ENCODE data around the gene GPR37L1. TPM values are rescaled to one million over a fixed set of nuclear protein-coding genes. Genes with fewer than 3 reads are reported as not detected.

The GPR37L1 gene
- total RNA-seq, 2 donors from 2014 or later: 0.09 to 0.28 TPM

GRCh38 chr1:202076050-202076511, 46.6 kb upstream of the GPR37L1 start:
- 86% methylated on average over 6 of the region's 6 CpGs for WGBS
- no peak for DNase-seq (ENCODE audit: low spot score)
- no peak for TF ChIP-seq POLR2A (IDR thresholded peaks at IDR 0.05)
- TF ChIP-seq, protein P1, sequence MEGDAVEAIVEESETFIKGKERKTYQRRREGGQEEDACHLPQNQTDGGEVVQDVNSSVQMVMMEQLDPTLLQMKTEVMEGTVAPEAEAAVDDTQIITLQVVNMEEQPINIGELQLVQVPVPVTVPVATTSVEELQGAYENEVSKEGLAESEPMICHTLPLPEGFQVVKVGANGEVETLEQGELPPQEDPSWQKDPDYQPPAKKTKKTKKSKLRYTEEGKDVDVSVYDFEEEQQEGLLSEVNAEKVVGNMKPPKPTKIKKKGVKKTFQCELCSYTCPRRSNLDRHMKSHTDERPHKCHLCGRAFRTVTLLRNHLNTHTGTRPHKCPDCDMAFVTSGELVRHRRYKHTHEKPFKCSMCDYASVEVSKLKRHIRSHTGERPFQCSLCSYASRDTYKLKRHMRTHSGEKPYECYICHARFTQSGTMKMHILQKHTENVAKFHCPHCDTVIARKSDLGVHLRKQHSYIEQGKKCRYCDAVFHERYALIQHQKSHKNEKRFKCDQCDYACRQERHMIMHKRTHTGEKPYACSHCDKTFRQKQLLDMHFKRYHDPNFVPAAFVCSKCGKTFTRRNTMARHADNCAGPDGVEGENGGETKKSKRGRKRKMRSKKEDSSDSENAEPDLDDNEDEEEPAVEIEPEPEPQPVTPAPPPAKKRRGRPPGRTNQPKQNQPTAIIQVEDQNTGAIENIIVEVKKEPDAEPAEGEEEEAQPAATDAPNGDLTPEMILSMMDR (IDR thresholded peaks at IDR 0.05): no peak
- no peak for TF ChIP-seq POLR2AphosphoS5 (IDR thresholded peaks at IDR 0.05)
- no peak overlapping the region for H3K4me3 ChIP-seq
- intact Hi-C loops (cut with DNase I): no loop called here
- H3K36me3 ChIP-seq: no peaks in the 10 kb centered on the region
- no peak overlapping the region for H3K27ac ChIP-seq
- no peaks in the 10 kb centered on the region for H3K9me3 ChIP-seq
- H3K4me1 ChIP-seq (replicated peaks): no peaks in the 10 kb centered on the region
- H3K27me3 ChIP-seq (replicated peaks; ENCODE audit: insufficient read depth): no peaks in the 10 kb centered on the region

GRCh38 chr1:202078241-202078640, 44.5 kb upstream of the GPR37L1 start:
- no peaks in the 10 kb centered on the region for H3K36me3 ChIP-seq
- intact Hi-C loops (cut with DNase I): no loop called here
- TF ChIP-seq, protein P1 (IDR thresholded peaks at IDR 0.05): no peak
- no peak for TF ChIP-seq POLR2AphosphoS5 (IDR thresholded peaks at IDR 0.05)
- TF ChIP-seq POLR2A (IDR thresholded peaks at IDR 0.05): no peak
- H3K27me3 ChIP-seq (replicated peaks; ENCODE audit: insufficient read depth): no peaks in the 10 kb centered on the region
- no peak overlapping the region for H3K4me3 ChIP-seq
- DNase-seq (ENCODE audit: low spot score): no peak
- no peak overlapping the region for H3K27ac ChIP-seq
- H3K9me3 ChIP-seq: no peaks in the 10 kb centered on the region
- 63% methylated on average over 3 of the region's 3 CpGs for WGBS
- H3K4me1 ChIP-seq (replicated peaks): no peaks in the 10 kb centered on the region

- Histone ChIP-seq H3K4me3 (no peak overlapping the region), H3K27me3 (replicated peaks; ENCODE audit: insufficient read depth) (no peaks in the 10 kb centered on the region), H3K9me3 (no peaks in the 10 kb centered on the region), H3K27ac (no peak overlapping the region), H3K36me3 (no peaks in the 10 kb centered on the region), H3K4me1 (replicated peaks) (no peaks in the 10 kb centered on the region)
- WGBS: 71% methylated on average over 6 of the region's 6 CpGs
- intact Hi-C loops (cut with DNase I): no loop called here
- DNase-seq (ENCODE audit: low spot score): no peak
- TF ChIP-seq POLR2A (IDR thresholded peaks at IDR 0.05): no peak
- TF ChIP-seq POLR2AphosphoS5 (IDR thresholded peaks at IDR 0.05): no peak
- TF ChIP-seq, protein P1 (IDR thresholded peaks at IDR 0.05): no peak
Measured at GRCh38 chr1:202081992-202082391, 40.7 kb upstream of the GPR37L1 start.

DNA sequence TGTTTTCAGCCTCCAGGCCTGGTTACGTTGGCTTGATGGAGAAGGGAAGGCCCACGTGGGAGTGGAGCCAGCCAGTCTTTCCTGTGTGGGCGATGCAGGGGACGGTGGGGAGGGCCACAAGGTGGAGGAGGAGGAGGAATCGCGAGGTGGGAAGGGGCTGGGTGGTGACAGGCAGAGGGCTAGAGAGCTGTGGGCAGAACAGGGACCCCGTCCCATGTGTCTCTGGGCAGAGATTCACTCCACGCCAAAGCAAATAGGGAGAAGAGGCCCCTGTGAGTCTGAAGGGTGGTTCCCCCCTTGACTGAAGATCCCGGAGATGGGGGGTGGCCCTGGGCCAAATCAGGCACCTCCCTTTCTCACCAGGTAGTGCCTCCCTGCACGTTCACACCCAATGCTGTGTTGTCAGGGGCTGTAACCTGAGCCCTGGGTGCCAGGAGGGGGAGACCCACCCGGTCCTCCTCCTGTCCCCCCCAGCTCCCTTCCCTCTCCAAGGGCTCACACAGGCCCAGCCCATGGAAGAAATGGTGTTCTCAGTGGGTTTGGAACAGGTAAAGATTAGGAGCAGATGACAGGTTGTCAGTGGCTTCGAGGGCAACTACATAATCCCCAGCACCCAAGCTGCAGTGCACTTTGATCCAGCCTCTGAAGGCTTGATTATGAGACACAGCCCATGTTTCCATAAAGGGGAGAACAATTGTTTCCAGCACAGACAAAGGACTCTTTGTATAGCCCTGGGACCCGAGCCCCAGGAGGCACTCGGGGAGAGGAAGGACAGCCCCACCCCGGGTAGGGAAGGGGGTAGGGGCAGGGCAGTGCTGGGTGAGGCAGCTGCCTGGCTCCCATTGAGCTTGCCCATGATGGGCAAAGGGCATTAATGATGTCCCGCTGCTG, 37.7 kb upstream of the GPR37L1 start:
- H3K4me3 ChIP-seq: no peak overlapping the region
- 31% methylated on average over 16 of the region's 16 CpGs for WGBS
- DNase-seq (ENCODE audit: low spot score): peak; percentile 76

DNA sequence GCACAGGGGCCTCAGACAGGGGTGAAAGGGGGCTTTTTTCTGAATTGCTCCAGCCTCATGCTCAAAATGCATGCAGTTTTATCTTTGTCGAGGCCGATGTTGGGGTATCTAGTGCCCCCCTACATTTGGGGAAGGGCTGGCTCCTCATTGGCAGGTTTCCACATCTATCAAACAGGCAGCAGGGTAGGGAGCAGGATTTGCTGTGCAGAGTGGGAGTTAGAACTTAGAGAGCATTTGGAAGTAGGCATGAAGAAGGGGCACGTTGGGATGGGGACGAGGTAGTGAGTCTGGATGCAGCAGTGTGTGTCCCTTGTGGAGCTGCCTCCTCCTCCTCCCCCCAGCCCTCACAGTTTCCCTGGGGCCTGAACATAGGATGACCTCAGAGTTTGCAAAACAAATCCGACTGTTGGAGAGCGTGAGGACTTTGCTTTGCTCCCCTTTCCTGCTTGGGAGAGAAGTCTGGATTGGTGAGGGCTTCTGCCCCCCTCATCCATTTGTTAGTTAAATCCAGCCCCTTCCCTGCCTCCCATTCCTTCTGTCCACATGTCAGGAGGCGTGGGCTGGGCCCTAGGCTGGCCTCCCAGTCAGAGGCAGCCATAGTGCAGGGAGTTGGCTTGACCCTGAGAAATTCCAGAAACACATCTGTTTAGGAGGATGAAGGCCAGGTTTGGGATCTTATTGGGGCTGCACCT, 36.9 kb upstream of the GPR37L1 start:
- no peaks in the 10 kb centered on the region for H3K4me1 ChIP-seq (replicated peaks)
- no peaks in the 10 kb centered on the region for H3K9me3 ChIP-seq
- WGBS: 62% methylated on average over 7 of the region's 7 CpGs
- no peak overlapping the region for H3K4me3 ChIP-seq
- intact Hi-C loops (cut with DNase I): no loop called here
- peak overlapping the region; percentile 53 to 58 for H3K27ac ChIP-seq
- DNase-seq (ENCODE audit: low spot score): peak; percentile 4
- TF ChIP-seq POLR2AphosphoS5 (IDR thresholded peaks at IDR 0.05) (no peak), POLR2A (IDR thresholded peaks at IDR 0.05) (no peak)
- TF ChIP-seq, protein P1 (IDR thresholded peaks at IDR 0.05): no peak
- H3K36me3 ChIP-seq: no peaks in the 10 kb centered on the region
- H3K27me3 ChIP-seq (replicated peaks; ENCODE audit: insufficient read depth): no peaks in the 10 kb centered on the region

More for the DNA sequence above, 37.7 kb upstream of the GPR37L1 start:
- Histone ChIP-seq H3K4me1 (replicated peaks) (no peaks in the 10 kb centered on the region), H3K27ac (peak overlapping the region; percentile 53 to 58), H3K9me3 (no peaks in the 10 kb centered on the region), H3K36me3 (no peaks in the 10 kb centered on the region), H3K27me3 (replicated peaks; ENCODE audit: insufficient read depth) (no peaks in the 10 kb centered on the region)
- intact Hi-C loops (cut with DNase I): no loop called here
- TF ChIP-seq POLR2A (IDR thresholded peaks at IDR 0.05) (no peak), POLR2AphosphoS5 (IDR thresholded peaks at IDR 0.05) (peak; percentile 58)
